GM12865 (cell line): Measurements from ENCODE around the gene PPP2R3C.

Source experiments
- DNase-seq: peaks from one replicate; pipeline ENCODE4 v3.0.0; 2010; ENCODE audit warnings: low read depth
- H3K4me3 ChIP-seq: 2 replicates; pipeline ENCODE4 v1.5.1; 2011; ENCODE audit warnings: mild to moderate bottlenecking, low read depth, low read length, control low read depth
- TF ChIP-seq, protein P1 (sequence below): IDR thresholded peaks from 2 replicates; pipeline ENCODE4 v1.5.1; 2011; ENCODE audit warnings: low read length, control low read depth, low read depth, inconsistent platforms; ENCODE audit not compliant: insufficient read depth; ENCODE audit errors: missing control alignments

The PPP2R3C gene

DNA sequence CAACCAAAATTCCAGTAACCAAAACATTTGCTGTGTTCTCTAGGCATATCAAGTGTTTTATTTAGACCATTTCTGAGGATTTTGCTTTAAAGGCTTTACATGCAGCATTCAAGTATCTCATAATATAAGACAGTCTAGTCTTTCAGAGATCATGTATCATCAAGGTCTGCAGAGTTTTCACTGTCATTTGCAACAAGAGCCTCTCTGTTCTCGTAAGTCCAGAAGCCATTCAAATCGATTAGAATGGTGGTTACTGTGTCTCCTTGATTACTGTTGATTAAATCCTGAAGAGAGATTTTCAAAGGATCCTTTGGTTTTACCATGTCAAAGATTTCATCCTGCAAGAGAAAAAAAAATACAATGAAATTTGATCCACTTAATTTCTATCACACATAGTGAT is 36.3 kb downstream of the PPP2R3C start:
- DNase-seq: no peak
- H3K4me3 ChIP-seq: no peak overlapping the region
- TF ChIP-seq, protein P1, sequence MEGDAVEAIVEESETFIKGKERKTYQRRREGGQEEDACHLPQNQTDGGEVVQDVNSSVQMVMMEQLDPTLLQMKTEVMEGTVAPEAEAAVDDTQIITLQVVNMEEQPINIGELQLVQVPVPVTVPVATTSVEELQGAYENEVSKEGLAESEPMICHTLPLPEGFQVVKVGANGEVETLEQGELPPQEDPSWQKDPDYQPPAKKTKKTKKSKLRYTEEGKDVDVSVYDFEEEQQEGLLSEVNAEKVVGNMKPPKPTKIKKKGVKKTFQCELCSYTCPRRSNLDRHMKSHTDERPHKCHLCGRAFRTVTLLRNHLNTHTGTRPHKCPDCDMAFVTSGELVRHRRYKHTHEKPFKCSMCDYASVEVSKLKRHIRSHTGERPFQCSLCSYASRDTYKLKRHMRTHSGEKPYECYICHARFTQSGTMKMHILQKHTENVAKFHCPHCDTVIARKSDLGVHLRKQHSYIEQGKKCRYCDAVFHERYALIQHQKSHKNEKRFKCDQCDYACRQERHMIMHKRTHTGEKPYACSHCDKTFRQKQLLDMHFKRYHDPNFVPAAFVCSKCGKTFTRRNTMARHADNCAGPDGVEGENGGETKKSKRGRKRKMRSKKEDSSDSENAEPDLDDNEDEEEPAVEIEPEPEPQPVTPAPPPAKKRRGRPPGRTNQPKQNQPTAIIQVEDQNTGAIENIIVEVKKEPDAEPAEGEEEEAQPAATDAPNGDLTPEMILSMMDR: no peak

DNA sequence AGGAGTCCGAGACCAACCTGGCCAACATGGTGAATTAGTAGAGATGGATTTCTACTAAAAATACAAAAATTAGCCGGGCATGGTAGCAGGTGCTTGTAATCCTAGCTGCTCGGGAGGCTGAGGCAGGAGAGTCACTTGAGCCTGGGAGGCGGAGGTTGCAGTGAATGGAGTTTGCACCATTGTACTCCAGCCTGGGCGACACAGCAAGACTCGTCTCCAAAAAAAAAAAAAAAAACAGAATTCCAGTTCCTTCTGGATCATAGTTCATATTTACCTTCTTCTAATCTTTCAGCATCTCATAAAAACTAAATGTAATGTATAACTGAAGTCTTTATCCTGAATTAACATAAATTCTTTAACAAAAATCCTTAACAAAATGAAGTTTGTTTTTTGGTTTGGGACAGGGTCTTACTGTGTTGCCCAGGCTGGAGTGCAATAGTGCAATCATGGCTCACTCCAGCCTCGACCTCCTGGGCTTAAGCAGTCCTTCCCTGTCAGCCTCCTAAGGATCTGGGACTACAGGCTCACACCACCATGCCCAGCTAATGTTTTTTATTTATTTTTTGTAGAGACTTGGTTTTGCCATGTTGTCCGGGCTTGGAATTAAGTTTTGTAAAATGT is 38.1 kb downstream of the PPP2R3C start:
- no peak for DNase-seq
- no peak overlapping the region for H3K4me3 ChIP-seq
- TF ChIP-seq, protein P1: no peak

DNA sequence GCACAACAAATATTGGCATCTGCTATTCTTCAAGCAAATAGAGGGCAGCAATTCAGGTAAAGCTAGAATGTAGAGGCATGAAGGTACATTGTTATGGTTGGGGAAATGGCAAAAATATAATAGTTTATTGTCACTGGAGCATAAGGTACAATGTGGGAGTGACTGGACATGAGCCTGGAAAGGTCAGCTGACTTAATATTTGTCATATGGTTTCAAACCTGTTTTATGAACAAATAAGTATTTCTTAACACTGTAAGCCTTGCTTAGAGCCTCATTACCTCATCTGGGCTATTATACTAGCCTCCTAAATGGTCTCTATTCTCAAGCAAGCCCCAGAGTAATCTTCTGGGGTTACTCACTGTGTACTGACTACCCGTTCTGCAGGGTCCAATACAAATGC is 42.0 kb downstream of the PPP2R3C start:
- DNase-seq: no peak
- TF ChIP-seq, protein P1: no peak
- no peak overlapping the region for H3K4me3 ChIP-seq

DNA sequence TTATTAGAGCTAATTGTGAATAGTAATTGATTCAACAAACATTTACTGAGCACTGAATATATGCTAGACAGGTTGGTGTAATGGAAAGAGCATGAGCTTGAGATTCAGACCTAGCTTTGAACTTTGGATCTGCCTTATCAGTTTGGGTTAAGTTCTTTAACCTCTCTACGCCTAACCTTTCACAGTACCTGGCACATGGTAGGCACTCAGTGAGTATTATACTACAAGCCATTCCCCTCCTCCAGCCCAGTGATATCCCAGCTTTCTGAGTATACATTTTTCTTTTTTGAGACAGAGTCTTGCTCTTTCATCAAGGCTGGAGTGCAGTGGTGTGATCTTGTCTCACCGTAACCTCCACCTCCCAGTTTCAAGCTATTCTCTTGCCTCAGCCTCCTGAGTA is 43.7 kb downstream of the PPP2R3C start:
- no peak for DNase-seq
- TF ChIP-seq, protein P1: no peak
- no peak overlapping the region for H3K4me3 ChIP-seq

DNA sequence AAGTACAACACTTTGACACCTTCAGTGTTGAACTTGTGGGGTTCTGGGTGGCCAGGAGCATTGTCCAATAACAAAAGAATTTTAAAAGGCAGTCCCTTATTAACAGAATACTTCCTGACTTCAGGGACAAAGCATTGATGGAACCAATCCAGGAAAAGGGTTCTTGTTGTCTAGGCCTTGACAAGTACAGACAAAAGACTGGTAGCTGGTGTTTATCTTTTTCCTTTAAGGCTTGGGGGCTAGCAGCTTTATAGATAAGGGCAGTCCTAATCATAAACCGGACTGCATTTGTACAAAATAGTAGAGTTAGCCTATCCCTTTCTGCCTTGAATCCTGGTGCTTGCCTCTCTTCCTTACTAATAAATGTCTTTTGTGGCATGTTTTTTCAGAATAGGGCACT is 48.3 kb downstream of the PPP2R3C start:
- DNase-seq: no peak
- TF ChIP-seq, protein P1: no peak
- no peak overlapping the region for H3K4me3 ChIP-seq

DNA sequence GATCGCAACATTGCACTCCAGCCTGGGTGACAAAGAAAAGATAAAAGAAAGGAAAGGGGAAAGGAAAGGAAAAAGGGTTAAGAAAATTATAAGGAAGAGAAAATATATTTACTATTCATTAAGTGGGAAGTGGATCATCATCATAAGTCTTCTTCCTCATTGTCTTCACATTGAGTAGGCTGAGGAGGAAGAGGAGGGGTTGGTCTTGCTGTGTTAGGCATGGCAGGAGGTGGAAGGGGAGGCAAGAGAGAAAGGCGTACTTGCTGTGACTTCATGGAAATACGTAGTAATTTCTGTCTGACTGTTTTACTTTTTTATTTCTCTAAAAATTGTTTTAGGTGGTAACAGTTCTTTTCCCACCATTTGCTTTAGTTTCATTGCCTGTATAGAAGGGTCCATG is 49.6 kb downstream of the PPP2R3C start:
- H3K4me3 ChIP-seq: no peak overlapping the region
- DNase-seq: no peak
- TF ChIP-seq, protein P1: no peak
